CD4-positive, alpha-beta T cell treated with Interleukin-2 at 100 ng/mL for 4 hours (primary cell): ENCODE data around the gene SAA4.
"Not testable (repeated sequence)": the region's sequence is repeated elsewhere in the genome, so short reads cannot be mapped to it uniquely, and the experiment has no call there.

Source experiments
- DNase-seq: peaks from one replicate; pipeline ENCODE4 v3.0.0-alpha.2; 2020; ENCODE audit warnings: low spot score

Gene SAA4

GRCh38 chr11:18189476-18190245 lies 46.9 kb downstream of the SAA4 start:
- not testable (repeated sequence) for DNase-seq

GRCh38 chr11:18188796-18189195 lies 47.8 kb downstream of the SAA4 start:
- DNase-seq, result no peak
